Osteoblast (primary cell): ENCODE measurements around the gene MISP. TPM values are rescaled to one million over a fixed set of nuclear protein-coding genes. Genes with fewer than 3 reads are reported as not detected.

ENCODE experiments used
- DNase-seq: peaks from one replicate; pipeline ENCODE4 v3.0.0; 2011; ENCODE audit warnings: low spot score, mixed read lengths; ENCODE audit not compliant: insufficient read length; ENCODE audit errors: missing footprints
- H2AFZ ChIP-seq: 2 replicates; pipeline ENCODE4 v1.6.0; 2011; ENCODE audit warnings: mild to moderate bottlenecking, low read length
- H3K27ac ChIP-seq: 2 replicates; pipeline ENCODE4 v1.5.1; 2011; ENCODE audit warnings: mild to moderate bottlenecking, low read depth, low read length, moderate library complexity
- H3K27me3 ChIP-seq: 2 replicates; pipeline ENCODE4 v1.6.0; 2012; ENCODE audit warnings: mild to moderate bottlenecking, control low read depth, inconsistent platforms, low read length, moderate library complexity; ENCODE audit not compliant: insufficient read depth
- H3K36me3 ChIP-seq: 2 replicates; pipeline ENCODE4 v1.5.1; 2011; ENCODE audit warnings: mild to moderate bottlenecking, low read length, control low read depth, moderate library complexity; ENCODE audit not compliant: insufficient read depth
- H3K4me1 ChIP-seq: 2 replicates; pipeline ENCODE4 v1.5.1; 2011; ENCODE audit warnings: mild to moderate bottlenecking, low read length, control low read depth, moderate library complexity; ENCODE audit not compliant: insufficient read depth
- H3K4me2 ChIP-seq: 2 replicates; pipeline ENCODE4 v1.6.0; 2011; ENCODE audit warnings: mild to moderate bottlenecking, low read length; ENCODE audit not compliant: insufficient read depth
- H3K4me3 ChIP-seq: fragments of 200-600 bp; sonication (generic); 3 replicates; pipeline ENCODE4 v1.5.1; 2012; ENCODE audit warnings: mild to moderate bottlenecking, low read length, inconsistent platforms; ENCODE audit not compliant: insufficient read depth
- H3K79me2 ChIP-seq: 2 replicates; pipeline ENCODE4 v1.6.0; 2012; ENCODE audit warnings: mild to moderate bottlenecking, low read length, control low read depth, inconsistent platforms; ENCODE audit not compliant: insufficient read depth
- H3K9me3 ChIP-seq: 2 replicates; pipeline ENCODE4 v1.5.1; 2011; ENCODE audit warnings: low read depth, low read length, control low read depth
- H4K20me1 ChIP-seq: 2 replicates; pipeline ENCODE4 v1.6.0; 2012; ENCODE audit warnings: mild to moderate bottlenecking, low read length, control low read depth; ENCODE audit not compliant: insufficient read depth
- CTCF ChIP-seq: IDR thresholded peaks from 2 replicates; pipeline ENCODE4 v1.5.1; 2011; ENCODE audit warnings: mild to moderate bottlenecking, low read depth, low read length, moderate library complexity; ENCODE audit errors: extremely low read depth
- total RNA-seq: library from RNA; depleted of rRNA; stranded (reverse); fragments of >200 nt; gene quantifications from 2 replicates; pipeline ENCODE4 v1.2.3, GENCODE V29; 2012

The MISP gene
- total RNA-seq, 1 donor: 0.36 TPM

- Histone ChIP-seq H4K20me1 (peaks cover 95% of the 10 kb centered on the region), H3K4me3 (no peak overlapping the region), H3K27ac (no peak overlapping the region), H3K4me2 (no peak overlapping the region), H3K79me2 (peaks cover 100% of the 10 kb centered on the region), H3K36me3 (peaks cover 86% of the 10 kb centered on the region), H3K9me3 (no peaks in the 10 kb centered on the region), H3K27me3 (no peaks in the 10 kb centered on the region), H2AFZ (no peak overlapping the region), H3K4me1 (peaks cover 36% of the 10 kb centered on the region)
- peak; percentile 89 for DNase-seq
- TF ChIP-seq CTCF: no peak
Observed at GRCh38 chr19:803686-804418, 52.9 kb downstream of the MISP start.

GRCh38 chr19:804419-805165, 53.7 kb downstream of the MISP start:
- H4K20me1 ChIP-seq: peaks cover 95% of the 10 kb centered on the region
- H3K36me3 ChIP-seq: peaks cover 88% of the 10 kb centered on the region

GRCh38 chr19:805166-805551, 54.2 kb downstream of the MISP start:
- Histone ChIP-seq H3K4me3 (no peak overlapping the region), H3K27me3 (no peaks in the 10 kb centered on the region), H2AFZ (no peak overlapping the region), H3K4me1 (peaks cover 27% of the 10 kb centered on the region), H3K9me3 (no peaks in the 10 kb centered on the region), H3K4me2 (no peak overlapping the region), H4K20me1 (peaks cover 95% of the 10 kb centered on the region), H3K79me2 (peaks cover 98% of the 10 kb centered on the region), H3K27ac (no peak overlapping the region), H3K36me3 (peaks cover 91% of the 10 kb centered on the region)
- DNase-seq: peak; percentile 88
- TF ChIP-seq CTCF: no peak

More at GRCh38 chr19:804419-805165, 53.7 kb downstream of the MISP start:
- no peak for TF ChIP-seq CTCF
- Histone ChIP-seq H3K4me3 (no peak overlapping the region), H3K4me2 (no peak overlapping the region), H3K27ac (no peak overlapping the region), H3K79me2 (peaks cover 98% of the 10 kb centered on the region), H3K9me3 (no peaks in the 10 kb centered on the region), H3K27me3 (no peaks in the 10 kb centered on the region), H3K4me1 (peaks cover 32% of the 10 kb centered on the region), H2AFZ (no peak overlapping the region)
- DNase-seq: peak; percentile 85
